Right lobe of liver (tissue), 4 donors: ENCODE data around the gene MRPL24.

Source experiments
- POLR2A ChIP-seq: fragments of 450-650 bp; IDR thresholded peaks from one replicate; pipeline ENCODE4 v1.6.1; 2017; ENCODE audit warnings: antibody characterized with exemption, mild to moderate bottlenecking
- TF ChIP-seq, protein P1 (sequence below), 4 donors: fragments of 200-600 bp in 3 of 4; fragments of 450-650 bp in 1 of 4; IDR thresholded peaks; one replicate each; pipeline versions ENCODE4 v1.5.1 to v1.8.0; 2016 to 2022; ENCODE audit warnings: antibody characterized with exemption in 4 of 4, mild to moderate bottlenecking in 2 of 4
- donor health status: DM: no; HTN: no; CAD: no.
- donor health status: DM: no; HTN: no; CAD: no.
- donor health status: DM: no; HTN: yes; CAD: no.

DNA sequence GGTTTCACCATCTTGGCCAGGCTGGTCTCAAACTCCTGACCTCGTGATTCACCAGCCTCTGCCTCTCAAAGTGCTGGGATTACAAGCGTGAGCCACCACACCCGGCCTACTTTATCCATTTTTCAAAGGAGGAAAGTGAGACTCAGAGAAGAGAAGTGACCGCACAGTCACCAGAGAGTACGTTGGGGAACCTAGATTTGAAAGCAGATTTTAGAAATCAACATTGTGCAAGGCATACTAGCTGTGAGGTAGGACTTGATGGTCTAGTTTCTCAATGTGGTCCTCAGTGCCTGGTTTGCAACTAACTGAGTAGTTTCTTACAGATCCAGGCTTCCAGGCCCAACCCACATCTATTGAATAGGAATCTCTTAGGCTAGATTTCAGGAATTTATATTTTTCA lies 24.8 kb upstream of the MRPL24 start:
- TF ChIP-seq, protein P1, sequence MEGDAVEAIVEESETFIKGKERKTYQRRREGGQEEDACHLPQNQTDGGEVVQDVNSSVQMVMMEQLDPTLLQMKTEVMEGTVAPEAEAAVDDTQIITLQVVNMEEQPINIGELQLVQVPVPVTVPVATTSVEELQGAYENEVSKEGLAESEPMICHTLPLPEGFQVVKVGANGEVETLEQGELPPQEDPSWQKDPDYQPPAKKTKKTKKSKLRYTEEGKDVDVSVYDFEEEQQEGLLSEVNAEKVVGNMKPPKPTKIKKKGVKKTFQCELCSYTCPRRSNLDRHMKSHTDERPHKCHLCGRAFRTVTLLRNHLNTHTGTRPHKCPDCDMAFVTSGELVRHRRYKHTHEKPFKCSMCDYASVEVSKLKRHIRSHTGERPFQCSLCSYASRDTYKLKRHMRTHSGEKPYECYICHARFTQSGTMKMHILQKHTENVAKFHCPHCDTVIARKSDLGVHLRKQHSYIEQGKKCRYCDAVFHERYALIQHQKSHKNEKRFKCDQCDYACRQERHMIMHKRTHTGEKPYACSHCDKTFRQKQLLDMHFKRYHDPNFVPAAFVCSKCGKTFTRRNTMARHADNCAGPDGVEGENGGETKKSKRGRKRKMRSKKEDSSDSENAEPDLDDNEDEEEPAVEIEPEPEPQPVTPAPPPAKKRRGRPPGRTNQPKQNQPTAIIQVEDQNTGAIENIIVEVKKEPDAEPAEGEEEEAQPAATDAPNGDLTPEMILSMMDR (IDR thresholded peaks at IDR 0.05): no peak
- no peak for TF ChIP-seq POLR2A
